Measurements from ENCODE around the gene TYMS. TPM values are rescaled to one million over a fixed set of nuclear protein-coding genes. Genes with fewer than 3 reads are reported as not detected.

The TYMS gene
- polyA plus RNA-seq, 3 donors = not detected

DNA sequence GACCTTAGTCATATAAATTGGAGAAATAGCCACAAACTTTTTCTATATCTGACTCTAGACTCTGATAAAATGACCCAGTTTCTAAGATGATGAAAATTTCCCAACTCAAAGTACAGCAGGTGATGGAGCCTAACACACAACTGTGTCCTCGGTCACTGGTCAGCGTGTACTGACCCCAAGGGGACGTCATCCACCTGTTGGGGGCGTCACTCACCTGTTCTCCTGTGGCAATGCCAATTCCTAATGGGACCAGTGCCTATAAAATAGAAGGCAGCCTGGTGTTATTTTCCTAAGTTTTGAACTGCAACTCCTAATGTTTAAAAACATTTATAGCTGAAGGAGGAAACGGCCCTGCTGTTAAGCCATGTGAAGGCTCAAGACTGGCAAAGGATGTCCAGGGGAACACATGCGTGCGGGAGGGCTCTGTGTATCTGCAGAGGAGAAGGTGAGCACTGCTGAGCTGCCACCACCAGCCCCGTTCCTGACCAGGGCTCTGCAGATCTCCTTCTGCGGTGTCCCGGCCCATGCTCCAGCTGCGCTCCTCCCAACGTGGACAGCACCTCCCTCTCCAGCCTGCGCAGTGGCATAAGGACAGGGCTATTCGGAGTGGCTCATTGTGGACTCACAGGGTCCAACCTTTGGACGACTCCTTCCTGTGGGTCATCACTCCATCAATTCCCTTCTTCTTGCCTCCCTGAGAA, 21.2 kb downstream of the TYMS start:
- no peak overlapping the region for H3K9ac ChIP-seq (ENCODE audit: insufficient read depth, low read length, poor library complexity, severe bottlenecking)
- H3K27ac Mint-ChIP-seq = peak overlapping the region in 2 of 7 donors; percentile 3

DNA sequence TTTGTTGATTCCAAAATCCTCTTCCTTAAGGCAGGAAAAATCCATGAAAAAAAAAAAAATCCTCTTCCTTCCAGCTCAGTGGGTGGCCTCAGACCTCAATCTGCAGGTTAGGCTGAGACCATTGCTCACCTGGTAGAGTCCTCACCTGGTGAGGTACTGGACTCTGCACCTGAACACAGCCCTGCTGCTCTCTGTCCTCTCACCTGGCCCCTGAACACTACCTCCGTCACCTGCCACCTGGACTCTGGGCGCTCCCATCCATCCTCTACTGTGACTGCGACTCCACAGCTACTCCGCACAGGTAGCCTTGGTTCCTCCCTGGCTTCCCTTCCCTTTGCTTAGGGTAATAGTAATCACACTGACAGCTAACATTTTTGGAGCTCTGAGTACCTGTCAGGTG, 22.1 kb downstream of the TYMS start:
- WGBS (ENCODE audit: insufficient coverage) = 100% methylated on average over 3 of the region's 4 CpGs
- H3K4me3 Mint-ChIP-seq = no peak overlapping the region

More for the DNA sequence above, 21.2 kb downstream of the TYMS start:
- no peaks in the 10 kb centered on the region for H3K4me1 ChIP-seq (ENCODE audit: control insufficient read depth in 1 of 2, insufficient read depth in 2 of 2, low read length in 2 of 2)
- WGBS (ENCODE audit: insufficient coverage) = 93% methylated on average over 13 of the region's 15 CpGs
- Mint-ChIP-seq H3K27me3 (ENCODE audit: low read depth in 3 of 3) (no peaks in the 10 kb centered on the region), H3K36me3 (peaks cover 41 to 47% of the 10 kb centered on the region in 2 donors), H3K4me1 (no peaks in the 10 kb centered on the region), H3K9me3 (no peaks in the 10 kb centered on the region), H3K4me3 (no peak overlapping the region)
- peaks cover 4 to 56% of the 10 kb centered on the region in 2 donors for H3K36me3 ChIP-seq (replicated peaks in 1 of 2; ENCODE audit: control insufficient read depth in 1 of 2, insufficient read depth in 2 of 2, low read length in 2 of 2)
- intact Hi-C loops (cut with micrococcal nuclease) = no loop called here
- no peaks in the 10 kb centered on the region for H3K9me3 ChIP-seq (replicated peaks in 1 of 2; ENCODE audit: control insufficient read depth in 1 of 2, insufficient read depth in 1 of 2, low read length in 2 of 2)
- no peaks in the 10 kb centered on the region for H4K20me1 ChIP-seq (ENCODE audit: insufficient read depth, low read length)
- no peak overlapping the region for H3K4me2 ChIP-seq (replicated peaks; ENCODE audit: extremely low read depth, low read length, poor library complexity, severe bottlenecking)
- TF ChIP-seq CTCF (IDR thresholded peaks at IDR 0.05) = no peak
- no peak overlapping the region for H2AFZ ChIP-seq (ENCODE audit: insufficient read depth, low read depth, low read length, poor library complexity, severe bottlenecking)
- H3K79me2 ChIP-seq (ENCODE audit: insufficient read depth, low read length) = no peaks in the 10 kb centered on the region
- no peak for DNase-seq
- no peaks in the 10 kb centered on the region for H3K27me3 ChIP-seq (ENCODE audit: control insufficient read depth in 2 of 2, insufficient read depth in 2 of 2, low read length in 2 of 2)
- no peak overlapping the region for H3K4me3 ChIP-seq (replicated peaks in 1 of 3; ENCODE audit: low read depth in 2 of 3, low read length in 3 of 3)
- no peak overlapping the region for H3K27ac ChIP-seq (ENCODE audit: low read depth in 1 of 2, low read length in 2 of 2)

More for the DNA sequence above, 22.1 kb downstream of the TYMS start:
- no peak for DNase-seq
- Mint-ChIP-seq H3K4me1 (no peaks in the 10 kb centered on the region), H3K27ac (peak overlapping the region in 3 of 7 donors; percentile 3 to 60 (median 44)), H3K27me3 (ENCODE audit: low read depth in 3 of 3) (no peaks in the 10 kb centered on the region), H3K9me3 (no peaks in the 10 kb centered on the region), H3K36me3 (peaks cover 39 to 43% of the 10 kb centered on the region in 2 donors)
- Histone ChIP-seq H3K9me3 (replicated peaks in 1 of 2; ENCODE audit: control insufficient read depth in 1 of 2, insufficient read depth in 1 of 2, low read length in 2 of 2) (no peaks in the 10 kb centered on the region), H3K27me3 (ENCODE audit: control insufficient read depth in 2 of 2, insufficient read depth in 2 of 2, low read length in 2 of 2) (no peaks in the 10 kb centered on the region), H3K27ac (ENCODE audit: low read depth in 1 of 2, low read length in 2 of 2) (no peak overlapping the region), H3K4me3 (replicated peaks in 1 of 3; ENCODE audit: low read depth in 2 of 3, low read length in 3 of 3) (no peak overlapping the region), H3K36me3 (replicated peaks in 1 of 2; ENCODE audit: control insufficient read depth in 1 of 2, insufficient read depth in 2 of 2, low read length in 2 of 2) (peaks cover 4 to 47% of the 10 kb centered on the region in 2 donors), H3K9ac (ENCODE audit: insufficient read depth, low read length, poor library complexity, severe bottlenecking) (no peak overlapping the region), H3K4me1 (ENCODE audit: control insufficient read depth in 1 of 2, insufficient read depth in 2 of 2, low read length in 2 of 2) (no peaks in the 10 kb centered on the region), H4K20me1 (ENCODE audit: insufficient read depth, low read length) (no peaks in the 10 kb centered on the region), H2AFZ (ENCODE audit: insufficient read depth, low read depth, low read length, poor library complexity, severe bottlenecking) (no peak overlapping the region), H3K79me2 (ENCODE audit: insufficient read depth, low read length) (no peaks in the 10 kb centered on the region), H3K4me2 (replicated peaks; ENCODE audit: extremely low read depth, low read length, poor library complexity, severe bottlenecking) (no peak overlapping the region)
- no peak for TF ChIP-seq CTCF (IDR thresholded peaks at IDR 0.05)
- intact Hi-C loops (cut with micrococcal nuclease) = no loop called here
